ENCODE measurements around the gene CNOT3. TPM values are rescaled to one million over a fixed set of nuclear protein-coding genes. Genes with fewer than 3 reads are reported as not detected.
"Not testable (repeated sequence)": the region's sequence is repeated elsewhere in the genome, so short reads cannot be mapped to it uniquely, and the experiment has no call there.

Gene CNOT3
- 17.6 TPM for total RNA-seq
- long read RNA-seq, partial matches to known transcripts: 2 of 3 reads
- long read RNA-seq, other reads (novel, unspliced or antisense): 0 of 3 reads

GRCh38 chr19:54137699-54138488, at the start of gene CNOT3:
Gene CNOT3 (plus strand): TSS chr19:54137762. CDS start chr19:54142979, 5,217 bp downstream.
- no peak for ATAC-seq
- DNase-seq (ENCODE audit: missing footprints): no peak
- intact Hi-C loops (cut with DNase I): loop anchor here (1.0 to 2.0 kb wide), 2 partner anchors 21 to 23 kb away; partner anchors contain the start of genes LENG1, PRPF31 and TFPT

GRCh38 chr19:54094426-54095000, 43.0 kb upstream of the CNOT3 start:
- intact Hi-C loops (cut with DNase I): no loop called here
- DNase-seq (ENCODE audit: missing footprints): no peak
- ATAC-seq: no peak

- intact Hi-C loops (cut with DNase I): no loop called here
- no peak for ATAC-seq
- DNase-seq (ENCODE audit: missing footprints): no peak
Measured at GRCh38 chr19:54095136-54095858, 42.3 kb upstream of the CNOT3 start.

GRCh38 chr19:54095859-54096616, 41.5 kb upstream of the CNOT3 start:
- DNase-seq (ENCODE audit: missing footprints): peak; percentile 88
- intact Hi-C loops (cut with DNase I): not testable (repeated sequence)
- peak; percentile 83 for ATAC-seq

GRCh38 chr19:54096617-54097106, 40.9 kb upstream of the CNOT3 start:
- DNase-seq (ENCODE audit: missing footprints): no peak
- peak; percentile 56 for ATAC-seq
- intact Hi-C loops (cut with DNase I): no loop called here

GRCh38 chr19:54099190-54099902, 38.2 kb upstream of the CNOT3 start:
- intact Hi-C loops (cut with DNase I): no loop called here
- ATAC-seq: no peak

GRCh38 chr19:54099903-54100255, 37.7 kb upstream of the CNOT3 start:
- intact Hi-C loops (cut with DNase I): loop anchor here (10.0 kb wide), 1 partner anchor 225 kb away; no protein-coding TSS in a partner anchor
- not testable (repeated sequence) for ATAC-seq; DNase-seq (ENCODE audit: missing footprints)

More at GRCh38 chr19:54099190-54099902, 38.2 kb upstream of the CNOT3 start:
- DNase-seq (ENCODE audit: missing footprints): no peak

- ATAC-seq (no peak), DNase-seq (ENCODE audit: missing footprints) (no peak)
- intact Hi-C loops (cut with DNase I): loop anchor here (10.0 kb wide), 1 partner anchor 226 kb away; no protein-coding TSS in a partner anchor
Measured at GRCh38 chr19:54100561-54100960, 37.0 kb upstream of the CNOT3 start, which contains the start of gene OSCAR. Gene OSCAR (minus strand): TSS chr19:54100803. CDS start chr19:54100792, 11 bp downstream.

GRCh38 chr19:54102421-54103169, 35.0 kb upstream of the CNOT3 start, which contains the start of gene NDUFA3:
Gene NDUFA3 (plus strand): TSS chr19:54102855. CDS start chr19:54102879, 24 bp downstream.
- ATAC-seq (peak; percentile 100), DNase-seq (ENCODE audit: missing footprints) (peak; percentile 99)
- intact Hi-C loops (cut with DNase I): loop anchor here (1.0 to 10.0 kb wide), 2 partner anchors 13 to 228 kb away; partner anchors contain the start of genes PRPF31 and TFPT

GRCh38 chr19:54104998-54105715, 32.4 kb upstream of the CNOT3 start:
- intact Hi-C loops (cut with DNase I): loop anchor here (10.0 kb wide), 1 partner anchor 230 kb away; no protein-coding TSS in a partner anchor
- DNase-seq (ENCODE audit: missing footprints) (no peak), ATAC-seq (no peak)

- intact Hi-C loops (cut with DNase I): loop anchor here (10.0 kb wide), 1 partner anchor 231 kb away; no protein-coding TSS in a partner anchor
- ATAC-seq (no peak), DNase-seq (ENCODE audit: missing footprints) (no peak)
Measured at GRCh38 chr19:54105796-54106195, 31.8 kb upstream of the CNOT3 start.

GRCh38 chr19:54106716-54107115, 30.8 kb upstream of the CNOT3 start:
- intact Hi-C loops (cut with DNase I): loop anchor here (10.0 kb wide), 1 partner anchor 232 kb away; no protein-coding TSS in a partner anchor
- no peak for DNase-seq (ENCODE audit: missing footprints)

GRCh38 chr19:54107876-54108490, 29.6 kb upstream of the CNOT3 start:
- ATAC-seq (no peak), DNase-seq (ENCODE audit: missing footprints) (no peak)
- intact Hi-C loops (cut with DNase I): loop anchor here (10.0 kb wide), 1 partner anchor 233 kb away; no protein-coding TSS in a partner anchor

More at GRCh38 chr19:54106716-54107115, 30.8 kb upstream of the CNOT3 start:
- no peak for ATAC-seq

GRCh38 chr19:54108496-54108895, 29.1 kb upstream of the CNOT3 start:
- intact Hi-C loops (cut with DNase I): loop anchor here (10.0 kb wide), 1 partner anchor 234 kb away; no protein-coding TSS in a partner anchor

GRCh38 chr19:54109651-54110050, 27.9 kb upstream of the CNOT3 start:
- ATAC-seq (no peak), DNase-seq (ENCODE audit: missing footprints) (no peak)
- intact Hi-C loops (cut with DNase I): loop anchor here (10.0 kb wide), 1 partner anchor 235 kb away; no protein-coding TSS in a partner anchor

More at GRCh38 chr19:54108496-54108895, 29.1 kb upstream of the CNOT3 start:
- no peak for DNase-seq (ENCODE audit: missing footprints)
- no peak for ATAC-seq
